Measurements from ENCODE around the gene ACER1. TPM values are rescaled to one million over a fixed set of nuclear protein-coding genes. Genes with fewer than 3 reads are reported as not detected.

ACER1 gene
- total RNA-seq, 4 donors from 2014 or later, result not detected

DNA sequence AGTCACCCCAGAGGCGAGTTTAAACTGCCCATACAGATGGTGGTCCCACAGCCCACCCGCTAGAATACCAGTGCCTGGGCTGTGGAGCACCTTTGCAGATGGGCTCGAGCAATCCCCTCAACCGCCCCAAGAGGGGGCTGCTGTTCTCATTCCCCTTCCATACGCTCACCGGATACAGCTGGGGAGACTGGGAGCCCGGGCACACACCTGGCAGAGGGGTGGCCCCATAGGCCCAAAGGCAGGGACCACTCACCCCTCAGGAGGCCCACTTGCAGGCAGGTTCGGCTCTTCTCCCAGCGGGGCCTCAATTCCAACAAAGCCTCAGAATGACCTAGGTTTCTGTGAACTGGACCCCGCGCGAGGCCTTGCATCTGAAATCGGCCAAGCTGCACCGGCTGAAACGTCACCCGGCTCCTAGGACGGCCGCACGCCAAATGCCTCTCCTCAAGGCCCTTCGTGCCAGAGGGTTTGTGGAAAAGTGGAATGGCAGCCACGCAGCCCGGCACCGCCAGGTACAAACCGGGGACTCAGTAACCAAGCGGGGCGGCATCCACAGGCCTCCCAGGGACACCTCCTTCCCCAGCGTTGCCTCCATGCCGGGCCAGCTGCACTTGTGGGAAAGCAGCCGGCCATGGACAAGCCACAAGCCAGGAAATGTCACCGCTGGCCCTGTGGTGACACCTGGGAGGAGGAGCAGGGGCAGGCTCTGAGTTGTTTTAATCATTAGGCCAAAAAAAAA lies 72.3 kb downstream of the ACER1 start:
- no peak for DNase-seq (ENCODE audit: low spot score)

DNA sequence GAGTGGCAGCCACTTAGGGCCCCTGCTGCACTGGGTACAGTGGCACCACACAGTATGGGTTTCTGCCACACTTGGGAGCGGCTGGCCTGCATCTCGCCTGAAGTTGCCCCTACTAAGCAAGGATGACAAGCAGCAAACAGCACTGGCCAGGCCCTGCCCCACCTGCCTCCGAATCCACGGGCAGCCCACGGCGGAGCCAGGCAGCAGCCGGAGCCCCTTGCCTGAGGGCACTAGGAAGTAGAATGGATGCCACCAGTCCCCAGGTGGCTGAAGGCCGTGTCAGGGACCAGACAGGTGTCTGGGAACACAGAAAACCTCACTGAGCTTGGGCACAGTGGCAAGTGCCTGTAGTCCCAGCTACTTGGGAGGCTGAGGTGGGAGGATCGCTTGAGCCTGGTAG lies 73.0 kb downstream of the ACER1 start:
- DNase-seq (ENCODE audit: low spot score), result no peak
- no peak for ATAC-seq (ENCODE audit: low FRiP score)
- no peak for TF ChIP-seq CTCF (IDR thresholded peaks at IDR 0.05)

More for the DNA sequence above, 72.3 kb downstream of the ACER1 start:
- no peak for ATAC-seq (ENCODE audit: low FRiP score)
- TF ChIP-seq CTCF (IDR thresholded peaks at IDR 0.05), result no peak

DNA sequence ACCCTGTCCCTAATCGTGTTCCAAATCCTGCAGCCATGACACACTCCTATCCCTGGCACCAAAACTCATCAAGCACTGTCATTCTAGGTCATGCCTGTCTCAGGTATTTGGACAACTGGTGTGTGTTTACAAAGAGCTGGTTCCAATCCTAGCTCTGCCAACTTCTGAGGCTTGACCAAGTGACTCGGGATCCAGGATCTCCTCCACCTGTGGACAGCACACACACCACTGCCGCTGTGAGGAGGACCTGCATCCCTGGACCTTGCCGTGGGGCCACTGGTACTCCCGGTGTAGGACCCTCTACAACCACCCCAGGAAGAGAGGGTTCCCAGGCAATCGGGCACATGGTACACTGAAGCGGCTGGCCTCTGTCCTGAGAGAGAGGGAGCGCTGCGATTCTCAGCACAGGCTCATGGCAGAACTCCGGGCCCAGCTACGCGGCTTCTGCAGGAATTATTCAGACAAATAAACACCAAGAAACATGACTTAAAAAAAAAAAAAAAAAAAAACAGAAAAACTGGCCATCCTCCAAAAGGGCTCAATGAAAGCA lies 74.0 kb downstream of the ACER1 start:
- ATAC-seq (ENCODE audit: low FRiP score), result no peak
- no peak for TF ChIP-seq CTCF (IDR thresholded peaks at IDR 0.05)
- no peak for DNase-seq (ENCODE audit: low spot score)

DNA sequence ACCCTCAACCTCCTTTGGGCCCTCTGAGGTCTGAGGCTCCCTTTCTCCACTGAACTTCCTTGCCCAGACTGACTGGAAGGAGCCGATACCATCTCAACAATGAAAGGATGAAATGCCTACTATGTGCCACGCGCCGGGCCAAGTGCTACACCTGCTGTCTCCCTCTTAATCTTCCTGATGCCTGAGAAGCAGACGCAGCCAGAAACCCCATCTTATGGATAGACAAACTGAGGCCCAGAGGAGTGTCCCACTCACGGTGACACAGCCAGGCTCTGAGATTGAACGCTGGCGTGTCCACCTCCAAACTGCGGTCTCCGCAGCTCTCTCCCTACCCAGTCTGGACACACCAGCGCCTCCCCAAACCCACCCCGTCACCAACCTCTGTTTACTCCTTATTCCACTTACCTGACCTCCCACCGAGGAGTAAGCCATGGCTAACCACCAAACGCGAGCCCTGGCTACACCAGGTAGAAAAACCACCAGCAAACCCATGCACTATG lies 74.5 kb downstream of the ACER1 start:
- DNase-seq (ENCODE audit: low spot score) (no peak), ATAC-seq (ENCODE audit: low FRiP score) (no peak)
- no peak for TF ChIP-seq CTCF (IDR thresholded peaks at IDR 0.05)

Other genes starting within 250 kb of the ACER1 start
- gene RFX2, start 223.1 kb downstream of the ACER1 start, total RNA-seq, result 10 to 100 TPM in 3 of 4 donors, 1 to 10 TPM in 1; 8.1 to 93.0 (median 20.4) TPM
- gene ACSBG2, start 197.9 kb downstream of the ACER1 start, total RNA-seq, result not detected
- gene MLLT1, start 53.6 kb downstream of the ACER1 start, total RNA-seq, result 10 to 100 TPM; 14.1 to 23.3 (median 18.1) TPM
- 100 to 1,000 TPM in 1 of 4 donors, 10 to 100 TPM in 3; 58.4 to 119 (median 58.5) TPM for gene CLPP, start 27.9 kb upstream of the ACER1 start, total RNA-seq
- gene ALKBH7, start 39.2 kb upstream of the ACER1 start, total RNA-seq, result 10 to 100 TPM; 39.3 to 49.2 (median 43.4) TPM
- gene PSPN, start 42.3 kb upstream of the ACER1 start, total RNA-seq, result 1 to 10 TPM in 1 of 4 donors, under 1 TPM in 3; 0.47 to 1.0 (median 0.65) TPM
- gene GTF2F1, start 59.6 kb upstream of the ACER1 start, total RNA-seq, result 10 to 100 TPM; 28.5 to 50.3 (median 38.6) TPM
- 100 to 1,000 TPM in 1 of 4 donors, 10 to 100 TPM in 3; 67.4 to 125 (median 78.3) TPM for gene KHSRP, start 91.2 kb upstream of the ACER1 start, total RNA-seq
- not detected for gene SLC25A41, start 100.2 kb upstream of the ACER1 start, total RNA-seq
- gene SLC25A23, start 126.2 kb upstream of the ACER1 start, total RNA-seq, result 10 to 100 TPM; 24.6 to 28.7 (median 26.3) TPM
- gene CRB3, start 130.7 kb upstream of the ACER1 start, total RNA-seq, result 1 to 10 TPM in 2 of 4 donors, under 1 TPM in 1, not detected in 1; 0.82 to 6.2 (median 1.1) TPM
- 1 to 10 TPM; 1.0 to 7.6 (median 4.6) TPM for gene DENND1C, start 148.2 kb upstream of the ACER1 start, total RNA-seq
- gene TUBB4A, start 168.7 kb upstream of the ACER1 start, total RNA-seq, result 1 to 10 TPM in 3 of 4 donors, not detected in 1; 2.2 to 2.8 (median 2.2) TPM
- gene TNFSF9, start 197.4 kb upstream of the ACER1 start, total RNA-seq, result 1 to 10 TPM in 3 of 4 donors, under 1 TPM in 1; 0.94 to 4.2 (median 1.4) TPM